KMS-11 (cell line): Measurements from ENCODE around the gene TSC22D4.

ENCODE experiments used
- H2AFZ ChIP-seq: fragments of 200-600 bp; sonication (generic); 2 replicates; pipeline ENCODE4 v1.6.1; 2016; ENCODE audit warnings: antibody characterized with exemption, mixed run types, low read depth
- H3K27ac ChIP-seq: fragments of 200-600 bp; sonication (generic); 2 replicates; pipeline ENCODE4 v1.6.1; 2016; ENCODE audit warnings: mild to moderate bottlenecking, mixed run types
- H3K27me3 ChIP-seq: fragments of 200-600 bp; sonication (generic); 2 replicates; pipeline ENCODE4 v1.6.1; 2017; ENCODE audit warnings: mild to moderate bottlenecking, low read depth, mixed run types, moderate library complexity; ENCODE audit not compliant: insufficient read depth
- H3K36me3 ChIP-seq: fragments of 200-600 bp; sonication (generic); 2 replicates; pipeline ENCODE4 v1.6.1; 2017; ENCODE audit warnings: mild to moderate bottlenecking, mixed run types; ENCODE audit not compliant: insufficient read depth
- H3K4me1 ChIP-seq: fragments of 200-600 bp; sonication (generic); 2 replicates; pipeline ENCODE4 v1.6.1; 2016; ENCODE audit warnings: mild to moderate bottlenecking, low read depth, mixed run types; ENCODE audit not compliant: poor library complexity, severe bottlenecking
- H3K4me2 ChIP-seq: fragments of 200-600 bp; sonication (generic); 2 replicates; pipeline ENCODE4 v1.7.0; 2016; ENCODE audit warnings: mild to moderate bottlenecking, mixed run types
- H3K4me3 ChIP-seq: fragments of 200-600 bp; sonication (generic); IDR thresholded peaks from 2 replicates; pipeline ENCODE4 v1.6.1; 2017; ENCODE audit warnings: low read depth, low read length, mixed read lengths; ENCODE audit not compliant: insufficient read depth
- H3K79me2 ChIP-seq: fragments of 200-600 bp; sonication (generic); 2 replicates; pipeline ENCODE4 v1.6.1; 2016; ENCODE audit warnings: low read depth, mixed run types; ENCODE audit not compliant: insufficient read depth
- H3K9ac ChIP-seq: fragments of 200-600 bp; sonication (generic); 2 replicates; pipeline ENCODE4 v1.6.1; 2016; ENCODE audit warnings: mild to moderate bottlenecking, mixed run types
- H4K20me1 ChIP-seq: fragments of 200-600 bp; sonication (generic); 2 replicates; pipeline ENCODE4 v1.6.1; 2016; ENCODE audit warnings: mild to moderate bottlenecking, mixed run types; ENCODE audit not compliant: insufficient read depth
- CTCF ChIP-seq: fragments of 200-600 bp; sonication (generic); conservative IDR thresholded peaks from 2 replicates; pipeline ENCODE4 v1.6.1; 2017; ENCODE audit warnings: low read depth, mild to moderate bottlenecking, antibody characterized with exemption, low read length, moderate library complexity, mixed read lengths

The TSC22D4 gene

GRCh38 chr7:100472121-100472851 lies 6.7 kb downstream of the TSC22D4 start:
- Histone ChIP-seq H2AFZ (no peak overlapping the region), H3K27ac (no peak overlapping the region), H3K4me2 (no peak overlapping the region), H3K9ac (no peak overlapping the region), H3K4me1 (peaks cover 27% of the 10 kb centered on the region), H3K27me3 (no peaks in the 10 kb centered on the region), H4K20me1 (no peaks in the 10 kb centered on the region), H3K4me3 (no peak overlapping the region), H3K79me2 (peaks cover 9% of the 10 kb centered on the region), H3K36me3 (no peaks in the 10 kb centered on the region; the same call in 1 of the 2 replicates)
- no peak for TF ChIP-seq CTCF

GRCh38 chr7:100471021-100471420 lies 8.0 kb downstream of the TSC22D4 start:
- no peak for TF ChIP-seq CTCF
- Histone ChIP-seq H4K20me1 (no peaks in the 10 kb centered on the region), H3K4me1 (peaks cover 16% of the 10 kb centered on the region), H3K9ac (no peak overlapping the region), H3K36me3 (no peaks in the 10 kb centered on the region; the same call in 1 of the 2 replicates), H3K4me3 (no peak overlapping the region), H3K27me3 (no peaks in the 10 kb centered on the region), H3K27ac (no peak overlapping the region), H3K4me2 (no peak overlapping the region), H2AFZ (no peak overlapping the region), H3K79me2 (no peaks in the 10 kb centered on the region)

- Histone ChIP-seq H3K36me3 (no peaks in the 10 kb centered on the region; the same call in 1 of the 2 replicates), H3K9ac (no peak overlapping the region), H2AFZ (no peak overlapping the region), H3K4me1 (peaks cover 11% of the 10 kb centered on the region), H3K4me3 (no peak overlapping the region), H3K27me3 (no peaks in the 10 kb centered on the region), H3K4me2 (no peak overlapping the region), H3K79me2 (no peaks in the 10 kb centered on the region), H3K27ac (no peak overlapping the region), H4K20me1 (no peaks in the 10 kb centered on the region)
- TF ChIP-seq CTCF: peak; percentile 89
These were observed 9.6 kb downstream of the TSC22D4 start for GRCh38 chr7:100469227-100470044.

- H3K36me3 ChIP-seq: no peaks in the 10 kb centered on the region
- H3K79me2 ChIP-seq: no peaks in the 10 kb centered on the region
- peaks cover 4% of the 10 kb centered on the region for H3K4me1 ChIP-seq
- no peak overlapping the region for H3K4me2 ChIP-seq
- H3K9ac ChIP-seq: no peak overlapping the region
- no peaks in the 10 kb centered on the region for H4K20me1 ChIP-seq
- no peak overlapping the region for H3K27ac ChIP-seq
- no peaks in the 10 kb centered on the region for H3K27me3 ChIP-seq
- TF ChIP-seq CTCF: no peak
- no peak overlapping the region for H3K4me3 ChIP-seq
- H2AFZ ChIP-seq: no peak overlapping the region
These were observed 11.2 kb downstream of the TSC22D4 start for GRCh38 chr7:100467638-100468373.
